ENCODE results near the gene BMP8A.
"Not testable (repeated sequence)": the region's sequence is repeated elsewhere in the genome, so short reads cannot be mapped to it uniquely, and the experiment has no call there.

Gene BMP8A

GRCh38 chr1:39491146-39491921 lies at the start of gene BMP8A:
Gene BMP8A, plus strand, starts transcription at chr1:39491636. Its CDS starts 356 bp downstream, at chr1:39491992.
- Mint-ChIP-seq H3K4me3 (peak within 1 kb of the TSS; percentile 61), H3K9me3 (no peaks in the 10 kb centered on the region), H3K27ac (peak within 1 kb of the TSS; percentile 41), H3K27me3 (peaks cover 34% of the 10 kb centered on the region), H3K4me1 (ENCODE audit: low read depth) (peaks cover 6% of the 10 kb centered on the region), H3K36me3 (ENCODE audit: low read depth) (peaks cover 15% of the 10 kb centered on the region)
- peak; percentile 83 for DNase-seq

GRCh38 chr1:39441797-39442196 lies 49.6 kb upstream of the BMP8A start:
- no peaks in the 10 kb centered on the region for H3K9me3 Mint-ChIP-seq
- no peaks in the 10 kb centered on the region for H3K27me3 Mint-ChIP-seq
- no peak for DNase-seq
- no peak overlapping the region for H3K27ac Mint-ChIP-seq
- peaks cover 83% of the 10 kb centered on the region for H3K36me3 Mint-ChIP-seq (ENCODE audit: low read depth)
- H3K4me3 Mint-ChIP-seq = no peak overlapping the region
- no peaks in the 10 kb centered on the region for H3K4me1 Mint-ChIP-seq (ENCODE audit: low read depth)

- Mint-ChIP-seq H3K27me3 (no peaks in the 10 kb centered on the region), H3K36me3 (ENCODE audit: low read depth) (peaks cover 92% of the 10 kb centered on the region), H3K4me3 (no peak overlapping the region), H3K27ac (no peak overlapping the region), H3K9me3 (no peaks in the 10 kb centered on the region), H3K4me1 (ENCODE audit: low read depth) (no peaks in the 10 kb centered on the region)
- DNase-seq = no peak
These were observed 45.9 kb upstream of the BMP8A start for GRCh38 chr1:39445573-39445972.

- Mint-ChIP-seq H3K36me3 (ENCODE audit: low read depth) (peaks cover 93% of the 10 kb centered on the region), H3K27ac (peak overlapping the region; percentile 58), H3K4me1 (ENCODE audit: low read depth) (no peaks in the 10 kb centered on the region), H3K9me3 (no peaks in the 10 kb centered on the region), H3K4me3 (no peak overlapping the region), H3K27me3 (no peaks in the 10 kb centered on the region)
- no peak for DNase-seq
These were observed 44.4 kb upstream of the BMP8A start for GRCh38 chr1:39446986-39447567.

- H3K36me3 Mint-ChIP-seq (ENCODE audit: low read depth) = peaks cover 96% of the 10 kb centered on the region
- not testable (repeated sequence) for H3K4me1 Mint-ChIP-seq (ENCODE audit: low read depth); H3K27me3 Mint-ChIP-seq; H3K9me3 Mint-ChIP-seq; DNase-seq; H3K27ac Mint-ChIP-seq; H3K4me3 Mint-ChIP-seq
These were observed 41.4 kb upstream of the BMP8A start for GRCh38 chr1:39450041-39450440.

- no peaks in the 10 kb centered on the region for H3K27me3 Mint-ChIP-seq
These were observed 40.4 kb upstream of the BMP8A start for GRCh38 chr1:39450956-39451606.

GRCh38 chr1:39452081-39452480 lies 39.4 kb upstream of the BMP8A start:
- DNase-seq = no peak
- peaks cover 98% of the 10 kb centered on the region for H3K36me3 Mint-ChIP-seq (ENCODE audit: low read depth)
- peak overlapping the region; percentile 31 for H3K27ac Mint-ChIP-seq
- no peaks in the 10 kb centered on the region for H3K27me3 Mint-ChIP-seq
- no peaks in the 10 kb centered on the region for H3K9me3 Mint-ChIP-seq
- no peak overlapping the region for H3K4me3 Mint-ChIP-seq
- H3K4me1 Mint-ChIP-seq (ENCODE audit: low read depth) = no peaks in the 10 kb centered on the region

More at GRCh38 chr1:39450956-39451606, 40.4 kb upstream of the BMP8A start:
- H3K4me3 Mint-ChIP-seq = no peak overlapping the region
- H3K27ac Mint-ChIP-seq = peak overlapping the region; percentile 12
- H3K36me3 Mint-ChIP-seq (ENCODE audit: low read depth) = peaks cover 97% of the 10 kb centered on the region
- no peak for DNase-seq
- no peaks in the 10 kb centered on the region for H3K9me3 Mint-ChIP-seq
- no peaks in the 10 kb centered on the region for H3K4me1 Mint-ChIP-seq (ENCODE audit: low read depth)

GRCh38 chr1:39452540-39452939 lies 38.9 kb upstream of the BMP8A start:
- H3K4me1 Mint-ChIP-seq (ENCODE audit: low read depth) = no peaks in the 10 kb centered on the region
- H3K27me3 Mint-ChIP-seq = no peaks in the 10 kb centered on the region
- peaks cover 98% of the 10 kb centered on the region for H3K36me3 Mint-ChIP-seq (ENCODE audit: low read depth)
- no peak overlapping the region for H3K4me3 Mint-ChIP-seq
- peak overlapping the region; percentile 38 for H3K27ac Mint-ChIP-seq
- no peaks in the 10 kb centered on the region for H3K9me3 Mint-ChIP-seq
- DNase-seq = no peak

GRCh38 chr1:39453603-39454002 lies 37.8 kb upstream of the BMP8A start:
- Mint-ChIP-seq H3K4me3 (no peak overlapping the region), H3K27ac (no peak overlapping the region), H3K27me3 (no peaks in the 10 kb centered on the region), H3K4me1 (ENCODE audit: low read depth) (no peaks in the 10 kb centered on the region), H3K36me3 (ENCODE audit: low read depth) (peaks cover 98% of the 10 kb centered on the region), H3K9me3 (no peaks in the 10 kb centered on the region)
- no peak for DNase-seq

- Mint-ChIP-seq H3K36me3 (ENCODE audit: low read depth) (peaks cover 99% of the 10 kb centered on the region), H3K27ac (no peak overlapping the region)
These were observed 32.4 kb upstream of the BMP8A start for GRCh38 chr1:39458991-39459390.

GRCh38 chr1:39462074-39462473 lies 29.4 kb upstream of the BMP8A start:
- Mint-ChIP-seq H3K9me3 (no peaks in the 10 kb centered on the region), H3K4me3 (no peak overlapping the region), H3K4me1 (ENCODE audit: low read depth) (peaks cover 12% of the 10 kb centered on the region), H3K27ac (no peak overlapping the region), H3K27me3 (no peaks in the 10 kb centered on the region), H3K36me3 (ENCODE audit: low read depth) (peaks cover 97% of the 10 kb centered on the region)
- no peak for DNase-seq

More at GRCh38 chr1:39458991-39459390, 32.4 kb upstream of the BMP8A start:
- Mint-ChIP-seq H3K9me3 (no peaks in the 10 kb centered on the region), H3K4me3 (no peak overlapping the region), H3K27me3 (no peaks in the 10 kb centered on the region), H3K4me1 (ENCODE audit: low read depth) (no peaks in the 10 kb centered on the region)
- DNase-seq = no peak

- Mint-ChIP-seq H3K27me3 (no peaks in the 10 kb centered on the region), H3K4me3 (no peak overlapping the region), H3K27ac (peak overlapping the region; percentile 79), H3K36me3 (ENCODE audit: low read depth) (peaks cover 96% of the 10 kb centered on the region), H3K4me1 (ENCODE audit: low read depth) (peaks cover 12% of the 10 kb centered on the region), H3K9me3 (no peaks in the 10 kb centered on the region)
- no peak for DNase-seq
These were observed 24.9 kb upstream of the BMP8A start for GRCh38 chr1:39466413-39467107.

- Mint-ChIP-seq H3K27ac (peak overlapping the region; percentile 79), H3K4me1 (ENCODE audit: low read depth) (peaks cover 12% of the 10 kb centered on the region), H3K36me3 (ENCODE audit: low read depth) (peaks cover 96% of the 10 kb centered on the region)
- not testable (repeated sequence) for H3K9me3 Mint-ChIP-seq, H3K27me3 Mint-ChIP-seq, DNase-seq, H3K4me3 Mint-ChIP-seq
These were observed 24.2 kb upstream of the BMP8A start for GRCh38 chr1:39467108-39467720.

- peak overlapping the region; percentile 29 for H3K27ac Mint-ChIP-seq
- no peaks in the 10 kb centered on the region for H3K9me3 Mint-ChIP-seq
- no peak overlapping the region for H3K4me3 Mint-ChIP-seq
- H3K4me1 Mint-ChIP-seq (ENCODE audit: low read depth) = peaks cover 12% of the 10 kb centered on the region
- H3K27me3 Mint-ChIP-seq = no peaks in the 10 kb centered on the region
- no peak for DNase-seq
- peaks cover 94% of the 10 kb centered on the region for H3K36me3 Mint-ChIP-seq (ENCODE audit: low read depth)
These were observed 22.3 kb upstream of the BMP8A start for GRCh38 chr1:39469150-39469549.

Data from activated T-cell treated with anti-CD3 and anti-CD28 coated beads, Interleukin-2, amount 50 U/mL, for 24 hours (primary cell).